Measurements from ENCODE around the gene CHRM4.

Gene CHRM4

GRCh38 chr11:46367244-46367915 lies 24.2 kb downstream of the CHRM4 start:
- DNase-seq (ENCODE audit: low spot score): peak; percentile 84

- no peak for DNase-seq (ENCODE audit: low spot score)
These were observed 24.9 kb downstream of the CHRM4 start for GRCh38 chr11:46366661-46367161.

GRCh38 chr11:46366260-46366659 lies 25.3 kb downstream of the CHRM4 start:
- DNase-seq (ENCODE audit: low spot score): no peak

- DNase-seq (ENCODE audit: low spot score): no peak
These were observed 26.8 kb downstream of the CHRM4 start for GRCh38 chr11:46364791-46365190.

- no peak for DNase-seq (ENCODE audit: low spot score)
These were observed 27.5 kb downstream of the CHRM4 start for GRCh38 chr11:46364056-46364455.

GRCh38 chr11:46363455-46364005 lies 28.0 kb downstream of the CHRM4 start:
- DNase-seq (ENCODE audit: low spot score): no peak

GRCh38 chr11:46363031-46363407 lies 28.6 kb downstream of the CHRM4 start:
- no peak for DNase-seq (ENCODE audit: low spot score)

- no peak for DNase-seq (ENCODE audit: low spot score)
These were observed 29.2 kb downstream of the CHRM4 start for GRCh38 chr11:46362156-46363030.

GRCh38 chr11:46361283-46362155 lies 30.1 kb downstream of the CHRM4 start:
- peak; percentile 81 for DNase-seq (ENCODE audit: low spot score)

- DNase-seq (ENCODE audit: low spot score): no peak
These were observed 30.7 kb downstream of the CHRM4 start for GRCh38 chr11:46360878-46361277.

GRCh38 chr11:46359953-46360352 lies 31.6 kb downstream of the CHRM4 start:
- DNase-seq (ENCODE audit: low spot score): no peak

- DNase-seq (ENCODE audit: low spot score): no peak
These were observed 34.1 kb downstream of the CHRM4 start for GRCh38 chr11:46357483-46357936.

GRCh38 chr11:46356924-46357482 lies 34.6 kb downstream of the CHRM4 start:
- no peak for DNase-seq (ENCODE audit: low spot score)

GRCh38 chr11:46353698-46354097 lies 37.9 kb downstream of the CHRM4 start:
- DNase-seq (ENCODE audit: low spot score): no peak

GRCh38 chr11:46352063-46352841 lies 39.3 kb downstream of the CHRM4 start:
- no peak for DNase-seq (ENCODE audit: low spot score)

- DNase-seq (ENCODE audit: low spot score): no peak
These were observed 40.0 kb downstream of the CHRM4 start for GRCh38 chr11:46351606-46352005.

- no peak for DNase-seq (ENCODE audit: low spot score)
These were observed 40.4 kb downstream of the CHRM4 start for GRCh38 chr11:46351148-46351547.

GRCh38 chr11:46350695-46351094 lies 40.9 kb downstream of the CHRM4 start:
- no peak for DNase-seq (ENCODE audit: low spot score)

GRCh38 chr11:46348566-46349401 lies 42.8 kb downstream of the CHRM4 start:
- DNase-seq (ENCODE audit: low spot score): no peak
